ENCODE data around the gene IRF9. TPM values are rescaled to one million over a fixed set of nuclear protein-coding genes. Genes with fewer than 3 reads are reported as not detected.

Gene IRF9
- total and polyA plus RNA-seq, 2 of the 13 experiments (the other 11 are each of a cell fraction or from before 2014, with no cell fraction given) = 14.9 to 49.7 TPM

GRCh38 chr14:24160850-24161804 lies at the start of gene IRF9 (continued):
- TF ChIP-seq, protein P1, sequence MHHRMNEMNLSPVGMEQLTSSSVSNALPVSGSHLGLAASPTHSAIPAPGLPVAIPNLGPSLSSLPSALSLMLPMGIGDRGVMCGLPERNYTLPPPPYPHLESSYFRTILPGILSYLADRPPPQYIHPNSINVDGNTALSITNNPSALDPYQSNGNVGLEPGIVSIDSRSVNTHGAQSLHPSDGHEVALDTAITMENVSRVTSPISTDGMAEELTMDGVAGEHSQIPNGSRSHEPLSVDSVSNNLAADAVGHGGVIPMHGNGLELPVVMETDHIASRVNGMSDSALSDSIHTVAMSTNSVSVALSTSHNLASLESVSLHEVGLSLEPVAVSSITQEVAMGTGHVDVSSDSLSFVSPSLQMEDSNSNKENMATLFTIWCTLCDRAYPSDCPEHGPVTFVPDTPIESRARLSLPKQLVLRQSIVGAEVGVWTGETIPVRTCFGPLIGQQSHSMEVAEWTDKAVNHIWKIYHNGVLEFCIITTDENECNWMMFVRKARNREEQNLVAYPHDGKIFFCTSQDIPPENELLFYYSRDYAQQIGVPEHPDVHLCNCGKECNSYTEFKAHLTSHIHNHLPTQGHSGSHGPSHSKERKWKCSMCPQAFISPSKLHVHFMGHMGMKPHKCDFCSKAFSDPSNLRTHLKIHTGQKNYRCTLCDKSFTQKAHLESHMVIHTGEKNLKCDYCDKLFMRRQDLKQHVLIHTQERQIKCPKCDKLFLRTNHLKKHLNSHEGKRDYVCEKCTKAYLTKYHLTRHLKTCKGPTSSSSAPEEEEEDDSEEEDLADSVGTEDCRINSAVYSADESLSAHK (CRISPR knock-in tag; IDR thresholded peaks at IDR 0.05; ENCODE audit: borderline replicate concordance) = peak; percentile 53; the same call in 1 of the 2 replicates
- TF ChIP-seq SMC3 (IDR thresholded peaks at IDR 0.05; ENCODE audit: low read length) (peak; percentile 95), MAFK (conservative IDR thresholded peaks at IDR 0.05 in 1 of 2, IDR thresholded peaks at IDR 0.05 in 1 of 2; ENCODE audit: low read length in 2 of 2) (peak; percentile 43 to 51; a peak in 3 of 4 replicates), CAMTA2 (CRISPR knock-in tag; IDR thresholded peaks at IDR 0.05; ENCODE audit: borderline replicate concordance) (peak; percentile 84; the same call in 1 of the 2 replicates), SAFB2 (CRISPR knock-in tag; IDR thresholded peaks at IDR 0.05; ENCODE audit: borderline replicate concordance, low read depth) (peak; percentile 64; the same call in 1 of the 2 replicates), ZNF232 (CRISPR knock-in tag; IDR thresholded peaks at IDR 0.05; ENCODE audit: borderline replicate concordance) (peak; percentile 97), NR0B2 (CRISPR knock-in tag; IDR thresholded peaks at IDR 0.05) (peak; percentile 86), ZNF775 (CRISPR knock-in tag; IDR thresholded peaks at IDR 0.05; ENCODE audit: borderline replicate concordance) (no peak), ZNF558 (CRISPR knock-in tag; IDR thresholded peaks at IDR 0.05; ENCODE audit: borderline replicate concordance) (no peak), EED (CRISPR knock-in tag; IDR thresholded peaks at IDR 0.05) (no peak), ZNF607 (CRISPR knock-in tag; IDR thresholded peaks at IDR 0.05; ENCODE audit: borderline replicate concordance) (peak; percentile 90), ZNF891 (CRISPR knock-in tag; IDR thresholded peaks at IDR 0.05) (peak; percentile 99), ZSCAN22 (CRISPR knock-in tag; IDR thresholded peaks at IDR 0.05) (peak; percentile 91), ZBTB43 (CRISPR knock-in tag; conservative IDR thresholded peaks at IDR 0.05) (no peak; the same call in 1 of the 2 replicates), IRF9 (CRISPR knock-in tag; IDR thresholded peaks at IDR 0.05; ENCODE audit: borderline replicate concordance) (peak; percentile 100)
- TF ChIP-seq, protein P2, sequence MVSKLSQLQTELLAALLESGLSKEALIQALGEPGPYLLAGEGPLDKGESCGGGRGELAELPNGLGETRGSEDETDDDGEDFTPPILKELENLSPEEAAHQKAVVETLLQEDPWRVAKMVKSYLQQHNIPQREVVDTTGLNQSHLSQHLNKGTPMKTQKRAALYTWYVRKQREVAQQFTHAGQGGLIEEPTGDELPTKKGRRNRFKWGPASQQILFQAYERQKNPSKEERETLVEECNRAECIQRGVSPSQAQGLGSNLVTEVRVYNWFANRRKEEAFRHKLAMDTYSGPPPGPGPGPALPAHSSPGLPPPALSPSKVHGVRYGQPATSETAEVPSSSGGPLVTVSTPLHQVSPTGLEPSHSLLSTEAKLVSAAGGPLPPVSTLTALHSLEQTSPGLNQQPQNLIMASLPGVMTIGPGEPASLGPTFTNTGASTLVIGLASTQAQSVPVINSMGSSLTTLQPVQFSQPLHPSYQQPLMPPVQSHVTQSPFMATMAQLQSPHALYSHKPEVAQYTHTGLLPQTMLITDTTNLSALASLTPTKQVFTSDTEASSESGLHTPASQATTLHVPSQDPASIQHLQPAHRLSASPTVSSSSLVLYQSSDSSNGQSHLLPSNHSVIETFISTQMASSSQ (IDR thresholded peaks at IDR 0.05; ENCODE audit: low read depth) = peak; percentile 74; the same call in 1 of the 2 replicates
- TF ChIP-seq, protein P2 (CRISPR knock-in tag; IDR thresholded peaks at IDR 0.05; ENCODE audit: borderline replicate concordance) = peak; percentile 94; the same call in 1 of the 2 replicates

All from HepG2 (cell line).